IMR-90 (cell line): ENCODE results near the gene VPS13C. TPM values are rescaled to one million over a fixed set of nuclear protein-coding genes. Genes with fewer than 3 reads are reported as not detected.

ENCODE experiments used
- ATAC-seq: fragments of 200-7000 bp; cut with Tn5 transposase; 2 replicates; pipeline ENCODE4 v1.9.1; 2020; ENCODE audit warnings: low read depth, mild to moderate bottlenecking, moderate library complexity
- BruUV-seq: library from RNA; stranded (reverse); fragments of 400-500 nt; replicated peaks from 2 replicates; lab custom pipeline; 2021; lab: Mats Ljungman, UMichigan
- CTCF ChIA-PET: fragments of 300-600 bp; formaldehyde crosslinking; extraction: SDS; loops from one replicate; lab custom pipeline; 2021; ENCODE audit warnings: antibody characterized with exemption; lab: Yijun Ruan, JAX
- POLR2A ChIA-PET: fragments of 300-600 bp; sonication (Branson Sonifier 250); formaldehyde crosslinking; loops from one replicate; lab custom pipeline; 2022; ENCODE audit warnings: antibody characterized with exemption; ENCODE audit not compliant: unreplicated experiment; lab: Charles Lee
- DNase-seq: peaks from one replicate; pipeline ENCODE4 v3.0.0; 2013
- H2AFZ ChIP-seq: replicated peaks from 2 replicates; pipeline ENCODE3; 2013; ENCODE audit warnings: low read length, mild to moderate bottlenecking; ENCODE audit not compliant: poor library complexity
- H2AK5ac ChIP-seq: 2 replicates; pipeline ENCODE4 v1.6.1; 2013; ENCODE audit warnings: low read depth, low read length, inconsistent platforms
- H2AK9ac ChIP-seq: replicated peaks from 2 replicates; pipeline ENCODE3; 2013; ENCODE audit warnings: mild to moderate bottlenecking, low read depth, low read length, moderate library complexity; ENCODE audit not compliant: poor library complexity
- H2BK120ac ChIP-seq: 2 replicates; pipeline ENCODE4 v1.6.1; 2013; ENCODE audit warnings: low read depth, low read length, inconsistent platforms
- H2BK15ac ChIP-seq: 3 replicates; pipeline ENCODE4 v1.6.1; 2013; ENCODE audit warnings: low read depth, low read length, inconsistent platforms
- H2BK20ac ChIP-seq: 2 replicates; pipeline ENCODE4 v1.6.1; 2013; ENCODE audit warnings: low read depth, mild to moderate bottlenecking, inconsistent platforms, low read length, moderate library complexity
- H2BK5ac ChIP-seq: 2 replicates; pipeline ENCODE4 v1.6.1; 2013; ENCODE audit warnings: mild to moderate bottlenecking, low read depth, low read length, inconsistent platforms; ENCODE audit not compliant: poor library complexity, severe bottlenecking
- H3K14ac ChIP-seq: replicated peaks from 2 replicates; pipeline ENCODE4 v1.6.1; 2013; ENCODE audit warnings: low read depth, low read length, inconsistent platforms
- H3K18ac ChIP-seq: 2 replicates; pipeline ENCODE4 v1.6.1; 2013; ENCODE audit warnings: low read depth, low read length, control low read depth
- H3K23ac ChIP-seq: 2 replicates; pipeline ENCODE4 v1.6.1; 2013; ENCODE audit warnings: low read depth, low read length, inconsistent platforms
- H3K27ac ChIP-seq: 2 replicates; pipeline ENCODE4 v1.5.1; 2013; ENCODE audit warnings: mild to moderate bottlenecking, control low read depth, low read length; ENCODE audit not compliant: insufficient read depth
- H3K27me3 ChIP-seq: 2 replicates; pipeline ENCODE4 v1.6.1; 2013; ENCODE audit warnings: low read length; ENCODE audit not compliant: control insufficient read depth, insufficient read depth
- H3K36me3 ChIP-seq: 2 replicates; pipeline ENCODE4 v1.6.1; 2013; ENCODE audit warnings: low read length, mixed read lengths; ENCODE audit not compliant: control insufficient read depth, insufficient read depth
- H3K4ac ChIP-seq: 2 replicates; pipeline ENCODE4 v1.6.1; 2013; ENCODE audit warnings: low read depth, low read length, inconsistent platforms
- H3K4me1 ChIP-seq: 2 replicates; pipeline ENCODE4 v1.6.1; 2013; ENCODE audit warnings: low read length, mixed read lengths; ENCODE audit not compliant: control insufficient read depth, insufficient read depth
- H3K4me2 ChIP-seq: 2 replicates; pipeline ENCODE4 v1.6.1; 2013; ENCODE audit warnings: low read depth, mild to moderate bottlenecking, control low read depth, low read length, moderate library complexity
- H3K4me3 ChIP-seq: 2 replicates; pipeline ENCODE4 v1.5.1; 2013; ENCODE audit warnings: low read depth, mild to moderate bottlenecking, control low read depth, low read length, moderate library complexity; ENCODE audit not compliant: insufficient read depth
- H3K56ac ChIP-seq: 2 replicates; pipeline ENCODE4 v1.6.1; 2013; ENCODE audit warnings: low read length, inconsistent platforms; ENCODE audit not compliant: insufficient read depth; ENCODE audit errors: extremely low read depth
- H3K79me1 ChIP-seq, 2 experiments: 2 replicates each; pipeline ENCODE4 v1.6.1; 2013; ENCODE audit warnings: low read length in 2 of 2, inconsistent platforms in 1 of 2, low read depth in 1 of 2
- H3K9ac ChIP-seq: 2 replicates; pipeline ENCODE4 v1.6.1; 2013; ENCODE audit warnings: low read depth, low read length, control low read depth
- H3K9me1 ChIP-seq: 2 replicates; pipeline ENCODE4 v1.6.1; 2013; ENCODE audit warnings: low read length, inconsistent platforms; ENCODE audit not compliant: insufficient read depth
- H3K9me3 ChIP-seq: 2 replicates; pipeline ENCODE4 v1.6.1; 2013; ENCODE audit warnings: low read length; ENCODE audit not compliant: control insufficient read depth, insufficient read depth
- H4K20me1 ChIP-seq: 2 replicates; pipeline ENCODE4 v1.6.1; 2013; ENCODE audit warnings: low read length, inconsistent platforms; ENCODE audit not compliant: insufficient read depth
- H4K5ac ChIP-seq: 2 replicates; pipeline ENCODE4 v1.6.1; 2013; ENCODE audit warnings: mild to moderate bottlenecking, low read depth, low read length, control low read depth
- H4K8ac ChIP-seq, 2 experiments: 2 replicates each; pipeline ENCODE4 v1.6.1; 2013; ENCODE audit warnings: low read depth in 2 of 2, low read length in 2 of 2, control low read depth in 1 of 2, inconsistent platforms in 1 of 2
- H4K91ac ChIP-seq: 2 replicates; pipeline ENCODE4 v1.6.1; 2013; ENCODE audit warnings: low read depth, low read length, inconsistent platforms; ENCODE audit not compliant: insufficient read depth
- BHLHE40 ChIP-seq: fragments of 150-350 bp; IDR thresholded peaks from 2 replicates; pipeline ENCODE4 v1.6.1; 2016; ENCODE audit warnings: mild to moderate bottlenecking, low read depth, low read length
- CEBPB ChIP-seq: IDR thresholded peaks from 2 replicates; pipeline ENCODE4 v1.6.1; 2012; ENCODE audit warnings: low read depth, low read length, improper control_type of control experiment
- CHD1 ChIP-seq: IDR thresholded peaks from 2 replicates; pipeline ENCODE4 v1.6.1; 2012; ENCODE audit warnings: low read depth, low read length, improper control_type of control experiment
- CTCF ChIP-seq: conservative IDR thresholded peaks from 2 replicates; pipeline ENCODE4 v1.5.1; 2012; ENCODE audit warnings: mild to moderate bottlenecking, low read depth, low read length, improper control_type of control experiment
- MAZ ChIP-seq: IDR thresholded peaks from 2 replicates; pipeline ENCODE4 v1.6.1; 2012; ENCODE audit warnings: low read depth, mild to moderate bottlenecking, low read length, improper control_type of control experiment, moderate library complexity, borderline replicate concordance
- MXI1 ChIP-seq: IDR thresholded peaks from 2 replicates; pipeline ENCODE4 v1.6.1; 2012; ENCODE audit warnings: low read depth, mild to moderate bottlenecking, low read length, moderate library complexity, borderline replicate concordance
- POLR2A ChIP-seq: IDR thresholded peaks from 2 replicates; pipeline ENCODE4 v1.6.1; 2012; ENCODE audit warnings: mild to moderate bottlenecking, low read depth, low read length
- RAD21 ChIP-seq: IDR thresholded peaks from 2 replicates; pipeline ENCODE4 v1.6.1; 2012; ENCODE audit warnings: low read length, improper control_type of control experiment
- RCOR1 ChIP-seq: IDR thresholded peaks from 2 replicates; pipeline ENCODE4 v1.6.1; 2012; ENCODE audit warnings: mild to moderate bottlenecking, low read length, improper control_type of control experiment; ENCODE audit not compliant: insufficient replicate concordance
- RFX5 ChIP-seq: IDR thresholded peaks from 2 replicates; pipeline ENCODE4 v1.8.0; 2012; ENCODE audit warnings: low read depth, mild to moderate bottlenecking, low read length, moderate library complexity
- SMC3 ChIP-seq: fragments of 150-350 bp; IDR thresholded peaks from 2 replicates; pipeline ENCODE4 v1.6.1; 2016; ENCODE audit warnings: low read depth, mild to moderate bottlenecking, antibody characterized with exemption, low read length, moderate library complexity
- USF2 ChIP-seq: fragments of 150-350 bp; IDR thresholded peaks from 2 replicates; pipeline ENCODE4 v1.6.1; 2017; ENCODE audit warnings: mild to moderate bottlenecking, antibody characterized with exemption, low read length, low read depth
- WGBS, 2 experiments: methylation state at CpG; one replicate each; pipeline versions ENCODE4 v1.1.5 to v1.1.7; 2013; ENCODE audit warnings: missing lambda C conversion rate in 2 of 2; ENCODE audit not compliant: insufficient read length in 1 of 2; ENCODE audit errors: extremely low coverage in 2 of 2; 5-methylcytosine and 5-hydroxymethylcytosine counted together
- dilution Hi-C: fragments of 300-500 bp; cut with HindIII; formaldehyde crosslinking; loops from one replicate; pipeline ENCODE4 v1.14.3; 2018; ENCODE audit warnings: low sequenced_read_pairs; ENCODE audit not compliant: unreplicated experiment
- in situ Hi-C: fragments of 300-500 bp; cut with MboI; formaldehyde crosslinking; loops from 3 replicates; pipeline ENCODE4 v1.14.3; 2019; ENCODE audit warnings: low sequenced_read_pairs, inconsistent platforms, mixed read lengths
- intact Hi-C: fragments of 100-400 bp; cut with micrococcal nuclease; formaldehyde crosslinking; loops from 2 replicates; pipeline ENCODE4 v1.10.0; 2022
- polyA plus RNA-seq, 3 experiments: library from polyadenylated mRNA; depleted of rRNA; stranded (reverse); fragments of >200 nt; gene quantifications; 2 replicates each; pipeline ENCODE4 v1.2.3, GENCODE V29; 2012; ENCODE audit warnings: low replicate concordance in 1 of 3
- total RNA-seq: library from RNA; depleted of rRNA; stranded (reverse); fragments of >200 nt; gene quantifications from 2 replicates; pipeline ENCODE4 v1.2.3, GENCODE V29; 2012

VPS13C gene
- total and polyA plus RNA-seq, 2 of the 4 experiments (the other 2 are of a cell fraction) = 8.1 to 32.8 TPM

GRCh38 chr15:62105266-62105665 lies 45.0 kb upstream of the VPS13C start:
- no peaks in the 10 kb centered on the region for H4K20me1 ChIP-seq
- H2BK15ac ChIP-seq = no peak overlapping the region
- no peaks in the 10 kb centered on the region for H3K9me3 ChIP-seq
- no peak overlapping the region for H2AK9ac ChIP-seq
- no TSS peak for BruUV-seq
- H3K27me3 ChIP-seq = no peaks in the 10 kb centered on the region; the same call in 1 of the 2 replicates
- no peak overlapping the region for H3K23ac ChIP-seq
- H3K9me1 ChIP-seq = 0 out of 2 replicates have a peak, but pooled peaks cover 2% of the 10 kb centered on the region
- no peaks in the 10 kb centered on the region for H3K36me3 ChIP-seq
- H3K4me1 ChIP-seq = peaks cover 3% of the 10 kb centered on the region
- H3K9ac ChIP-seq = no peak overlapping the region
- no peak overlapping the region for H2BK120ac ChIP-seq
- no peak overlapping the region for H3K4ac ChIP-seq
- H4K91ac ChIP-seq = no peak overlapping the region
- dilution Hi-C loops (no loop called here), intact Hi-C loops (no loop called here), in situ Hi-C loops (no loop called here)
- CTCF ChIA-PET = no interaction called here
- no peak overlapping the region for H2AK5ac ChIP-seq
- no peak overlapping the region for H2BK20ac ChIP-seq
- H3K4me2 ChIP-seq = no peak overlapping the region
- H3K4me3 ChIP-seq = no peak overlapping the region
- TF ChIP-seq RCOR1 (no peak), RAD21 (no peak), POLR2A (no peak), MXI1 (no peak), USF2 (no peak), CHD1 (no peak), CEBPB (no peak), MAZ (no peak), RFX5 (no peak), BHLHE40 (no peak), SMC3 (no peak), CTCF (no peak)
- no peak overlapping the region for H3K14ac ChIP-seq
- no peak overlapping the region for H3K18ac ChIP-seq
- no peak overlapping the region for H3K27ac ChIP-seq
- no peak overlapping the region for H4K8ac ChIP-seq
- POLR2A ChIA-PET = no interaction called here
- DNase-seq = no peak
- H3K56ac ChIP-seq = no peak overlapping the region
- no peak overlapping the region for H2BK5ac ChIP-seq
- no peaks in the 10 kb centered on the region for H3K79me1 ChIP-seq
- H2AFZ ChIP-seq = no peak overlapping the region
- no peak overlapping the region for H4K5ac ChIP-seq
- no peak for ATAC-seq
- WGBS, 2 experiments = 88% methylated on average over 7 of the region's 11 CpGs; no CpG with 5 or more reads in 1 of the 2 experiments
